BLaER1 treated with 17β-estradiol and CSF1 and Interleukin-3, amounts not matched to agents 10 nM and 100 nM (cell line): ENCODE data around the gene UPB1.
"Not testable (repeated sequence)": the region's sequence is repeated elsewhere in the genome, so short reads cannot be mapped to it uniquely, and the experiment has no call there.

ENCODE experiments used
- H3K27ac ChIP-seq, 11 experiments: shearing (Covaris generic); formaldehyde crosslinking; 2 replicates each; pipeline ENCODE4 v1.8.1; 2022
- H3K27me3 ChIP-seq, 11 experiments: shearing (Covaris generic); formaldehyde crosslinking; 2 replicates each; pipeline ENCODE4 v1.8.1; 2022
- H3K36me3 ChIP-seq, 11 experiments: shearing (Covaris generic); formaldehyde crosslinking; 2 replicates each; pipeline ENCODE4 v1.8.1; 2022
- H3K4me1 ChIP-seq, 10 experiments: shearing (Covaris generic); formaldehyde crosslinking; 2 replicates each; pipeline ENCODE4 v1.8.1; 2022
- H3K4me2 ChIP-seq, 11 experiments: shearing (Covaris generic); formaldehyde crosslinking; 2 replicates each; pipeline ENCODE4 v1.8.1; 2022
- H3K4me3 ChIP-seq, 10 experiments: shearing (Covaris generic); formaldehyde crosslinking; 2 replicates each; pipeline ENCODE4 v1.8.1; 2022
- H3K9ac ChIP-seq, 11 experiments: shearing (Covaris generic); formaldehyde crosslinking; 2 replicates each; pipeline ENCODE4 v1.8.1; 2022
- H3K9me3 ChIP-seq, 11 experiments: shearing (Covaris generic); formaldehyde crosslinking; replicated peaks in 1 of 11; 2 replicates each; pipeline ENCODE4 v1.8.1; 2022
- H4K20me1 ChIP-seq, 11 experiments: shearing (Covaris generic); formaldehyde crosslinking; 2 replicates each; pipeline ENCODE4 v1.8.1; 2022
- Cebpa-rat ChIP-seq, 11 experiments: shearing (Covaris generic); IDR thresholded peaks; 2 replicates each; pipeline ENCODE4 v1.8.1; 2022

The UPB1 gene

GRCh38 chr22:24485170-24485569 lies 10.0 kb upstream of the UPB1 start:
- H3K27ac ChIP-seq = peak overlapping the region in 1 of 11 experiments; percentile 72; a peak in 1 of 22 replicates
- TF ChIP-seq Cebpa-rat (IDR thresholded peaks at IDR 0.05) = no peak
- no peak overlapping the region for H3K4me3 ChIP-seq
- no peak overlapping the region; a peak in 1 of 22 replicates for H3K4me2 ChIP-seq
- H3K9me3 ChIP-seq = no peaks in the 10 kb centered on the region
- H3K9ac ChIP-seq = no peak overlapping the region
- no peaks in the 10 kb centered on the region for H4K20me1 ChIP-seq
- peaks cover 0 to 72% (median 30%) of the 10 kb centered on the region in 10 experiments; a peak in 14 of 20 replicates for H3K4me1 ChIP-seq
- no peaks in the 10 kb centered on the region for H3K36me3 ChIP-seq
- no peaks in the 10 kb centered on the region for H3K27me3 ChIP-seq

- no peak overlapping the region for H3K9ac ChIP-seq
- no peak for TF ChIP-seq Cebpa-rat (IDR thresholded peaks at IDR 0.05)
- H3K4me2 ChIP-seq = peak overlapping the region in 5 of 11 experiments; percentile 20 to 55 (median 35); a peak in 7 of 22 replicates
- no peaks in the 10 kb centered on the region for H3K27me3 ChIP-seq
- peak overlapping the region in 3 of 11 experiments; percentile 15 to 44 (median 42); a peak in 5 of 22 replicates for H3K27ac ChIP-seq
- no peaks in the 10 kb centered on the region for H4K20me1 ChIP-seq
- H3K4me1 ChIP-seq = peaks cover 0 to 67% (median 30%) of the 10 kb centered on the region in 10 experiments; a peak in 14 of 20 replicates
- H3K4me3 ChIP-seq = no peak overlapping the region
- H3K36me3 ChIP-seq = no peaks in the 10 kb centered on the region
- H3K9me3 ChIP-seq = no peaks in the 10 kb centered on the region
Observed at GRCh38 chr22:24485608-24486007, 9.5 kb upstream of the UPB1 start.

- Histone ChIP-seq H3K27ac (peak overlapping the region in 3 of 11 experiments; percentile 15 to 44 (median 42); a peak in 3 of 22 replicates), H3K4me3 (no peak overlapping the region), H3K27me3 (no peaks in the 10 kb centered on the region), H3K4me2 (peak overlapping the region in 5 of 11 experiments; percentile 20 to 55 (median 35); a peak in 9 of 22 replicates), H3K9me3 (no peaks in the 10 kb centered on the region), H3K4me1 (peaks cover 0 to 58% (median 29%) of the 10 kb centered on the region in 10 experiments; a peak in 14 of 20 replicates), H3K36me3 (no peaks in the 10 kb centered on the region), H4K20me1 (no peaks in the 10 kb centered on the region), H3K9ac (no peak overlapping the region)
- TF ChIP-seq Cebpa-rat (IDR thresholded peaks at IDR 0.05) = no peak
Observed at GRCh38 chr22:24486501-24486921, 8.6 kb upstream of the UPB1 start.

GRCh38 chr22:24489011-24489410 lies 6.1 kb upstream of the UPB1 start:
- Histone ChIP-seq H3K4me2 (no peak overlapping the region), H3K9me3 (no peaks in the 10 kb centered on the region), H3K9ac (no peak overlapping the region), H4K20me1 (no peaks in the 10 kb centered on the region), H3K4me1 (peaks cover 0 to 42% (median 10%) of the 10 kb centered on the region in 10 experiments; a peak in 11 of 20 replicates), H3K36me3 (no peaks in the 10 kb centered on the region), H3K4me3 (no peak overlapping the region), H3K27me3 (no peaks in the 10 kb centered on the region), H3K27ac (no peak overlapping the region)
- no peak for TF ChIP-seq Cebpa-rat (IDR thresholded peaks at IDR 0.05)

- not testable (repeated sequence) for H3K4me3 ChIP-seq, H4K20me1 ChIP-seq, H3K36me3 ChIP-seq, H3K27me3 ChIP-seq, H3K9me3 ChIP-seq, H3K9ac ChIP-seq, H3K4me2 ChIP-seq, H3K27ac ChIP-seq
- H3K4me1 ChIP-seq = peaks cover 0 to 38% (median 9%) of the 10 kb centered on the region in 10 experiments; a peak in 10 of 20 replicates
Observed at GRCh38 chr22:24489434-24489833, 5.7 kb upstream of the UPB1 start.

- Histone ChIP-seq H4K20me1 (no peaks in the 10 kb centered on the region), H3K27me3 (no peaks in the 10 kb centered on the region), H3K9me3 (peaks cover 0 to 14% (median 9%) of the 10 kb centered on the region in 11 experiments; a peak in 9 of 22 replicates), H3K27ac (no peak overlapping the region), H3K4me2 (peak overlapping the region in 2 of 11 experiments; percentile 18 to 33; a peak in 2 of 22 replicates), H3K4me3 (no peak overlapping the region), H3K36me3 (no peaks in the 10 kb centered on the region), H3K9ac (no peak overlapping the region), H3K4me1 (peaks cover under 1 to 19% (median 9%) of the 10 kb centered on the region in 10 experiments; a peak in 19 of 20 replicates)
- no peak for TF ChIP-seq Cebpa-rat (IDR thresholded peaks at IDR 0.05)
Observed at GRCh38 chr22:24492391-24492790, 2.7 kb upstream of the UPB1 start.

- no peaks in the 10 kb centered on the region for H3K27me3 ChIP-seq
Observed at GRCh38 chr22:24494167-24494527, 985 bp upstream of the UPB1 start.

GRCh38 chr22:24495365-24495675 lies 188 bp downstream of the UPB1 start:
- H3K9ac ChIP-seq = no peak overlapping the region
- no peak overlapping the region for H3K4me2 ChIP-seq
- H3K4me3 ChIP-seq = no peak overlapping the region
- H3K4me1 ChIP-seq = peaks cover 19 to 44% (median 29%) of the 10 kb centered on the region in 10 experiments
- H3K27ac ChIP-seq = no peak overlapping the region
- H3K9me3 ChIP-seq = peaks cover 0 to 14% (median 9%) of the 10 kb centered on the region in 11 experiments; a peak in 9 of 22 replicates
- H3K36me3 ChIP-seq = no peaks in the 10 kb centered on the region
- H3K27me3 ChIP-seq = no peaks in the 10 kb centered on the region
- no peaks in the 10 kb centered on the region for H4K20me1 ChIP-seq
- no peak for TF ChIP-seq Cebpa-rat (IDR thresholded peaks at IDR 0.05)

More at GRCh38 chr22:24494167-24494527, 985 bp upstream of the UPB1 start:
- Histone ChIP-seq H3K9ac (no peak overlapping the region), H3K9me3 (peaks cover 0 to 14% (median 9%) of the 10 kb centered on the region in 11 experiments; a peak in 9 of 22 replicates), H3K4me3 (no peak overlapping the region), H3K36me3 (no peaks in the 10 kb centered on the region), H3K4me1 (peaks cover 16 to 36% (median 24%) of the 10 kb centered on the region in 10 experiments), H3K4me2 (no peak overlapping the region), H4K20me1 (no peaks in the 10 kb centered on the region), H3K27ac (no peak overlapping the region)
- no peak for TF ChIP-seq Cebpa-rat (IDR thresholded peaks at IDR 0.05)

GRCh38 chr22:24496234-24496633 lies 1.1 kb downstream of the UPB1 start:
- peaks cover 0 to 14% (median 9%) of the 10 kb centered on the region in 11 experiments; a peak in 9 of 22 replicates for H3K9me3 ChIP-seq
- no peak overlapping the region for H3K9ac ChIP-seq
- no peak overlapping the region for H3K4me3 ChIP-seq
- no peak for TF ChIP-seq Cebpa-rat (IDR thresholded peaks at IDR 0.05)
- no peaks in the 10 kb centered on the region for H3K36me3 ChIP-seq
- peaks cover 23 to 53% (median 37%) of the 10 kb centered on the region in 10 experiments for H3K4me1 ChIP-seq
- no peaks in the 10 kb centered on the region for H3K27me3 ChIP-seq
- peak overlapping the region in 2 of 11 experiments; percentile 60 to 76; a peak in 2 of 22 replicates for H3K27ac ChIP-seq
- H4K20me1 ChIP-seq = no peaks in the 10 kb centered on the region
- H3K4me2 ChIP-seq = peak overlapping the region in 3 of 11 experiments; percentile 7 to 72 (median 62); a peak in 3 of 22 replicates

- Histone ChIP-seq H3K9ac (no peak overlapping the region), H3K36me3 (no peaks in the 10 kb centered on the region), H3K9me3 (peaks cover 0 to 14% (median 9%) of the 10 kb centered on the region in 11 experiments; a peak in 9 of 22 replicates), H3K27me3 (no peaks in the 10 kb centered on the region), H3K4me3 (no peak overlapping the region), H3K27ac (peak overlapping the region in 8 of 11 experiments; percentile 52 to 76 (median 68); a peak in 11 of 22 replicates), H3K4me1 (peaks cover 27 to 57% (median 41%) of the 10 kb centered on the region in 10 experiments), H4K20me1 (no peaks in the 10 kb centered on the region), H3K4me2 (peak overlapping the region in 8 of 11 experiments; percentile 7 to 72 (median 56); a peak in 8 of 22 replicates)
- TF ChIP-seq Cebpa-rat (IDR thresholded peaks at IDR 0.05) = no peak
Observed at GRCh38 chr22:24496661-24497060, 1.5 kb downstream of the UPB1 start.
